Measurements from ENCODE around the gene STYXL2.
A peak's percentile ranks its signal among the peaks of the same experiment; 100 is the strongest.

STYXL2 gene

DNA sequence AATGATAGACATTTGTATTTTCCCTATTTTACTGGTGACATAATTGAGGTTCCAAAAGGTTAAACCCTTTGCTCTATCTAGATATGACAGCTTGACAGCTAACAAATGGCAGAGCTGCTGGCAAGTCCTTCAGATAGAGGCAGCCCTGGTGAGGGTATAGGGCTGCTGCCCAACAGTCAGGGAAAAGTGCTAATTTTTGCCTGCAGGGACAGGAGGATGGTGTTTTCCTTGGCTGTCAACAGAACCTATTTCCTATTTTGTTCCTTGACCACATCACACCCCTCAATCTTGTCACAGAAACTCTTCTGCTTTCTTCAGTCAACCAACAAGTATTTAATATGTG is 16.0 kb upstream of the STYXL2 start:
- no peak for DNase-seq (ENCODE audit: low read depth in 2 of 3, low spot score in 1 of 3)

DNA sequence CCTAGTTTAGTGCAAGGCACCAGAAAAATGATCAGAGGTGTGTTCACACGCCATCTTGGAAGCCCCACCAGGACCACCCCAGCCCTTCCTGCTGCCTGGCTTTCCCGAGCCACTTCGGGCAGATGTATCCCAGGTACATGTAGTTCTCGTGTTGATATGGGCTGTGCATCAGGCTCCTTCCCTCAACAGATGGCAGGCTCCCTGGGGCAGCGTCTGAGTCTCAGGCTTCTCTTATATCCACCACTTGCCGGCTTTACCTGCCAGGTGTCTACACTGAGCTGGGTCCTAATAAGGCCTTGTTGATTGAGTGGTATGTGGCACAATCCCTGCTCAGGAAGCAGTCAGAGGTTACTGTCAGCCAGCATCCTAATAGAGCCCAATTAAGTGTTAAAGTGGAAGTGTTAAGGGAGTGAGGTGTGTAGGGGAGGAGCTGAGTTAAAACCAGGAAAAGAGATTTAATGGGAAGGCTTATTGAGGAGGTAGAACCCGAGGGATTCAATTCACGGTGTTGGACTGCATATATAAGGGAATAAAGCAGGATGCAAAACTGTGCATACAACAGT is 12.2 kb upstream of the STYXL2 start:
- no peak for DNase-seq (ENCODE audit: low read depth in 2 of 3, low spot score in 1 of 3)

DNA sequence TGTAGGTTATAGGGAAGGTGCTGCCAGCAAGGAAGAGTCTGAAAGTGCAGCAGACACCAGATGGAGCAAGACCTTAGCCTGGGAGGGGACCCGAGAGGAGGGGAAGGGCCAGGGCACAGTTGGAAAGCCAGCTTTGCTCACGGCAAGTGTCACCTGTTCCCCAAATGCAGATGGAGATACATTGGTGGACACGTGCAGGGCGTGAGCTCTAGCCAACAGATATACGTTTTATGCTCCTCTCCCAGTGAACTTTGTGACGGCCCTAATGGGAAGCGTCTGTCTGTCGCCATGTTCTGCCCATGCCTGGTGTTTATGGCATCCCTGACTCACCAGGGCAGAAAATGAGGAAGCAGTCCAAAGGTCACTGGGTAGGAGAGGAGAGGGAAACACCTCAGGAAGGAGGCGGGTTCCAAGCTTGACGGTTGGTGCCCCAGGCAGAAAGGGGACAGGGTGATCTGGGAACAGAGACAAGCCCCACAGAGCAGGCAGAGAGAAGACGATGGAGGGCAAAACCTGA is 11.3 kb upstream of the STYXL2 start:
- DNase-seq (ENCODE audit: low read depth in 2 of 3, low spot score in 1 of 3), result no peak

GRCh38 chr1:167083066-167083665 is 10.7 kb upstream of the STYXL2 start:
- no peak for DNase-seq (ENCODE audit: low read depth in 2 of 3, low spot score in 1 of 3)

DNA sequence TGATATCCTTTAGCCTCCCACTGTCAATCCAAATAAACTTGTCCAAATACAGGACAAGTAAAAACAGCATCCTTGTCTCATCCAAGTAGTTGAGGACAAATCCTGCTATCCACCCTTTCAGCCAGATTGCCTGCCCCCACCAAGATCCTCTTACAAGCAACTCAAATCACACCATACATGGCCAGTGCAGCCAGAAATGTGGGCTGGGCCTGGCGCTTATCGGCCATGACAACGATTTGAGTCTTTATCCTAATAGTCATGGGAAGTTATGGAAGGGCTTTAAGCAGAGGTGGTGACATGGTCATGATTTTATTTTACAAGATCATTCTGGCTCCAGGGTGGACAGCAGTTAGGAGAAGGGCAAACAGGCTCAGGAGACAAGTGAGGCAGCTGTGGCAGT is 10.0 kb upstream of the STYXL2 start:
- DNase-seq (ENCODE audit: low read depth in 2 of 3, low spot score in 1 of 3), result no peak

DNA sequence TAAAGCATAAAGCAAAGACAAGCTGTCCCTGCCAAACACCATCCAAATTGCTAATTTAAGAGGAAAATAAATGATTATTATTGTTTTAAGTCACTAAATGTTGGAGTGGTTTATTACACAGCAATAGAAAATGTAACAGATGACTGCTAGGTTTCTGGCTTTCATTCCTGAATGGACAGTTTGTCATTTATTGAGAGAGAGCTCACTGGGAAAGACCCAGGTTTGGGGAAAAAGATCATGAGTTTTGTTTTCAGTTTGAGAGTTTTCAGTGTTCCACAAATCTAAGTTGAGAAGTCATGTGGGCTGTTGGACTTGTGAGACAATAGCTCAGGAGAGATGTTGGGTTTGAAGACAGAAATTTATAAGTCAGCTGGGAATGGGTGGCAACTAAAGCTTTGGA is 9.1 kb upstream of the STYXL2 start:
- DNase-seq (ENCODE audit: low read depth in 2 of 3, low spot score in 1 of 3), result no peak

GRCh38 chr1:167086033-167086432 is 7.8 kb upstream of the STYXL2 start:
- DNase-seq (ENCODE audit: low read depth in 2 of 3, low spot score in 1 of 3), result no peak

- no peak for DNase-seq (ENCODE audit: low read depth in 2 of 3, low spot score in 1 of 3)
Measured at GRCh38 chr1:167086768-167087167, 7.1 kb upstream of the STYXL2 start.

DNA sequence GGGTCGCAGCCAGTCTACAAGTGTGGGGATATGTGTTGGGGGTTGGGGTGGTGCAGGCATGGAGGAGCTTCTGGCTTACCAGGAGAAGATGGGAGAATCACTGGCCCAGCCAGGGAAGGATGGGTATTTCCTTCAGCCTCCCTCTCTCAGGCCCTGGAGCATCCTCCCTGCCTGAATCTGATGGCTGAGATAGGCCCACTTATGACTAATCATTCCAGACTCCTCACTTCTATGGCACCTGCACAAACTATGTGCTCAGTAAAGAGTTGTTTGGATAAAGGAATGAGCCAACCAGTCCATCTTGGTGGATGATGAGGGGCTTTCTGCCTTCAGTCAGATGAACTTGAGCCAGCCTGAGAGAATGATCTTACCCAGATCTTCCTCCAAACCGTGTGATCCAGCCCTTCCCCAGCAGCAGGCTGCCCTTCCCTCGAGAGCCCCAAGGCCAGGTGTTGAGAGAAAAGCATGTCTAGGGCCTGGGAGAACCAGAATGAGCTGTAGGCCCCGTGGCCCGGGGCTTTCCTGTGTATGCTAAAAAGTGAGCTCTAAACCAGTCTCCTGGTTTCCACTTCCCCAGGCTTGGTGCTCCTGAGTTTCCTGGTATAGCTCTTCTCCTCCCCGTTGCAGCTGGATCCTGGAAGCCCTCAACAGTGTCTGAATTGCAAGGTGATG is 5.0 kb upstream of the STYXL2 start:
- no peak for DNase-seq (ENCODE audit: low read depth in 2 of 3, low spot score in 1 of 3)

- DNase-seq (ENCODE audit: low read depth in 2 of 3, low spot score in 1 of 3), result no peak
Measured at GRCh38 chr1:167089939-167090313, 3.9 kb upstream of the STYXL2 start.

GRCh38 chr1:167090314-167090942 is 3.4 kb upstream of the STYXL2 start, which contains the start of gene GPA33:
Gene GPA33, minus strand, starts transcription at chr1:167090377. Its CDS starts 90 bp downstream, at chr1:167090287.
- peak in 1 of 3 donors; percentile 21 for DNase-seq (ENCODE audit: low read depth in 2 of 3, low spot score in 1 of 3)

GRCh38 chr1:167092653-167093052 is 1.2 kb upstream of the STYXL2 start:
- DNase-seq (ENCODE audit: low read depth in 2 of 3, low spot score in 1 of 3), result no peak

GRCh38 chr1:167094690-167095089 is 815 bp downstream of the STYXL2 start:
- no peak for DNase-seq (ENCODE audit: low read depth in 2 of 3, low spot score in 1 of 3)

DNA sequence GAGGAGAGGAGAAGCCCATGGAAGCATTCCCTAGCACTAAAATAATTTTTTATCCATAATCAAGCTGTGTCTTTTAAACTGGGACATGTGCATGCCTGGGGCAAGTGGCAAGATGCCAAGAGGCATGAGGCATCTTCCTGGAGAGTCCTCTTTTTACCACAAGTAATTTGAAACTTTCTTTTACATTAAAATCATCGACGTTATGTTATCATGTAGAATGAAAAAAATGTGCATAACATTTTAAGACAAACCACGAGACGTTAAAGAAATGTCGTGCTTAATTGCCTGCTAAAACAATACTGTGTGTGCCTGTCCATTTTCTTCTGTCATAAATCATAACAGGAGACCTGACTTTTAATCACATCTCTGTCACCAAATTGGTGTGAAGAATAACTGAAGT is 1.5 kb downstream of the STYXL2 start:
- no peak for DNase-seq (ENCODE audit: low read depth in 2 of 3, low spot score in 1 of 3)

DNA sequence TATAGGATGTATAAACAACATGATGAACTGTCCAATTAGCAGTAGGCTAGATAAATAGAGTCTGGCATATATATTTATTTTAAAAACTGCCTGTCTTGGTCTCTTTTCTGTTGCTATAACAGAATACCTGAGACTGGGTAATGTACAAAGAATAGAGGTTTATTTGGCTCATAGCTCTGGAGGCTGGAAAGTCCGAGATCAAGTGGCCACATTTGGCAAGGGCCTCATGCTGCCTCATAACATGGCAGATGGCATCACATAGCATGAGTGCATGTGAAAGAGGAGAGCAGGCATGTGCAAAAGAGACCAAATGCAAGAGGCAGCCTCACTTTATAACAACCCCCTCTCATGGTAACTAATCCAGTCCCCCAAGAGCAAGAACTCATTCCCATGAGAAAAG is 6.0 kb downstream of the STYXL2 start:
- no peak for DNase-seq (ENCODE audit: low read depth in 2 of 3, low spot score in 1 of 3)

DNA sequence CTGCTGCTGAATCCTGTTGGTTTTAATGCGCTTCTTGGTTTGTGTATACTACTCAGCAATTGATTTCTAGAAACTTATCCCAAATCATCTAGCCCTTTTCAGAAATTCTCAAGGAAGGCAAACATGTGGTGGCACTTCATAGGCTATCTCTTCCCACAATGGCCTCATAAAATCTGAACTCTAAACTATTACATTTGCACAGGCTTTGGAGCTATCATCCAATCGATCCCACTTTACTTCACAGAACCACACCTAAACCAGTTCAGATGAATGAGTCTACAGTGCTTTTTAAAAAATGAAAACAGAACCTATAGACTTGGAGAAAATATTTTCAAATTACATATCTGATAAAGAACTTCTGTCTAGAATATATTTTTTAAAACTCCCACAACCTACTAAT is 6.9 kb downstream of the STYXL2 start:
- no peak for DNase-seq (ENCODE audit: low read depth in 2 of 3, low spot score in 1 of 3)

DNA sequence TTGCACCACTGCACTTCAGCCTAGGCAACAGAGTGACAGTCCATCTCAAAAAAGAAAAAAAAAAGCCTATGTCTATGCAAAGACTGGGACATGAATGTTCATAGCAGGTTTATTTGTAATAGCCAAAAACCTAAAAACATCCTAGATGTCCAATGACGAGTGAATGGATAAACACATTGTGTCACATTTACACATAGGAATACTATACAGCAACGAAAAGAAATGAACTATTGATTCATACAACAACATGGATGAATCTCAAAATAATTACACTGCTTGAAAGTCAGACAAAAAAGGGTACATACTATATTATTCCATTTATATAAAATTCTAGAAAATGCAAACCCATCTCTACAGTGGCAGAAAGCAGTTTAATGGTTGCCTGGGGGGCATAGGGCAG is 7.9 kb downstream of the STYXL2 start:
- no peak for DNase-seq (ENCODE audit: low read depth in 2 of 3, low spot score in 1 of 3)

- DNase-seq (ENCODE audit: low read depth in 2 of 3, low spot score in 1 of 3), result no peak
Measured at GRCh38 chr1:167102906-167103573, 9.2 kb downstream of the STYXL2 start.

DNA sequence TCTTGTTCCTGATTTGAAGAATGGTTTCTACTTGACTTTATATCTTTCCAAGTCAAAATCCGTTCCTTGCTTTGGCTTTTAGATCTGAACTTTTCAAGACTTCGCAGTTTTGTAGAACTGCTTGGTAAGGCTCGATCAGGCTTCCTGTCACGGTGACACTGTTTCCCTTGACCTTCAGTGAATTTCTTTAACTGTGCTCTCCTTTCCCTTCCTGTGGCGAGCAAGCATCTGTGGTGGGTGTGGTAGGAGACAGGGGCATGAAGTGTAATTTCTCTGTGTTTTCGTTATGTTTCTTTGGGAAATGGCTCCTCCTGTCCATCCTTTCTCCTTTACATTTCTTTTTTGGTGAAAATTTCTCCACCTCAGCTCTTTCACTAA is 10.4 kb downstream of the STYXL2 start:
- no peak for DNase-seq (ENCODE audit: low read depth in 2 of 3, low spot score in 1 of 3)

DNA sequence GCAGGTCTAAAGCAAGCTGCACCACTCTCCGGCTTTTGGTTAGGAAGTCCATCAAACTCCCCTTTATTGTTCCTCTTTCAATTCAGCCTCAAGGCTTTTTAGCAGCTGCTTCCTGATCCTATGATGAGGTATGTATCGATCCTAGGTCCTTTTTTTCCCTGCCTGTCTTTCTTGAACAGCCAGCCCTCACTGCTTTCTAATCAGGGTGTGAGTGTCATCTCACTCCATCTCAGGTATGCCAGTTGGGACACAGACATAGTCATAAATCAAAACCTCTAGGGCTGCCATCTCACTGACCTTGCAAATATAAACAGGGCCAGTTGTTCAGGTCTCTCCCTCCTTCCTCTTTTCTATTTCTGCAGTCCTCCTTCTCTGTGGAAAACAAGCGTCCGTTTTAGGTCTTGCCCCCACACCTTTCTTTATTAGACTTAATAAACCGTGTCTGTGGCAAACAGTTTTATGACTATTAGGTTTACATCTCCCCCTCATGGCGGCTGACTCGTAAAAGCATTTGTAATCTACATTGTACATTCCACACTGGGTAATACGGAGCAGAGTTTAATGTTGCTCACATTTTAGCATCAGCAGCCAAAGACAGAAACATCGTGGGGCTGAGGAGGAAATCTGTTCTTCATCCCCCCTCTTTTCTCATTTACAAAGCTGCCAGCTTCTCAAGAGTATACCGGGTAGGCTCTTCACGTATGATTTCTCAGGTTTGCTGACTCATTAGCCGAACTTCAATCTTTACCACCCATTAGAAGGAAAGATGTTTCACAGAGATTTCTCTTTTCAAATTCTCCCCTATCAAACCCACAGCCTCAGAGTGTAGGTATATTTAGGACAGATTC is 11.6 kb downstream of the STYXL2 start:
- no peak for DNase-seq (ENCODE audit: low read depth in 2 of 3, low spot score in 1 of 3)

- DNase-seq (ENCODE audit: low read depth in 2 of 3, low spot score in 1 of 3), result no peak
Measured at GRCh38 chr1:167106119-167106461, 12.2 kb downstream of the STYXL2 start.
